ENCODE results near the gene EMP3.
"Not testable (repeated sequence)": the region's sequence is repeated elsewhere in the genome, so short reads cannot be mapped to it uniquely, and the experiment has no call there.

Gene EMP3, protein sequence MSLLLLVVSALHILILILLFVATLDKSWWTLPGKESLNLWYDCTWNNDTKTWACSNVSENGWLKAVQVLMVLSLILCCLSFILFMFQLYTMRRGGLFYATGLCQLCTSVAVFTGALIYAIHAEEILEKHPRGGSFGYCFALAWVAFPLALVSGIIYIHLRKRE

DNA sequence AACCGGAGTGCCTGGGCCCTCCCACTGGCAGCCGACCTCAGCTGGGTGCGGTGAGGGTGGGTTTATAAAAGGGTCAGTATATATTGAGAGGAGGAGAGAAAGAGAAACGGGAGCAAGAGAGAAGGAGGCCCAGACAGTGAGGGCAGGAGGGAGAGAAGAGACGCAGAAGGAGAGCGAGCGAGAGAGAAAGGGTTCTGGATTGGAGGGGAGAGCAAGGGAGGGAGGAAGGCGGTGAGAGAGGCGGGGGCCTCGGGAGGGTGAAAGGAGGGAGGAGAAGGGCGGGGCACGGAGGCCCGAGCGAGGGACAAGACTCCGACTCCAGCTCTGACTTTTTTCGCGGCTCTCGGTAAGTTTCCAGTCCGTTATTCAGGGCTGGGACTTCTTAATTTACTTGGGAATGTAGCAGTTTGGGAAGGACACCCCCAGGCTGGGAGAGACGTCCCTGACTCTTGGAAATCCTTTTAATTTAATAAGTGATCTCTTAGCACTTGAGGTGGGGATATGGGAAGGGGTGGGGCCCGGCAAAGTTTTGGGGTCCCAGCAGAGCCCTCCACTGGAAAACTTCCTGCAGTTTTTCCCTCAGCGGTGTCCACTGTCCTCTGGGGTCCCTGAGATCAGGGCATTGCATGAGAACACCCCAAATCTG lies at the start of gene EMP3:
Gene EMP3, plus strand, starts transcription at position 288 of the 646 bp plus-strand sequence. CDS start 1,293 bp downstream, outside the sequence.
- peak; percentile 82 for DNase-seq

DNA sequence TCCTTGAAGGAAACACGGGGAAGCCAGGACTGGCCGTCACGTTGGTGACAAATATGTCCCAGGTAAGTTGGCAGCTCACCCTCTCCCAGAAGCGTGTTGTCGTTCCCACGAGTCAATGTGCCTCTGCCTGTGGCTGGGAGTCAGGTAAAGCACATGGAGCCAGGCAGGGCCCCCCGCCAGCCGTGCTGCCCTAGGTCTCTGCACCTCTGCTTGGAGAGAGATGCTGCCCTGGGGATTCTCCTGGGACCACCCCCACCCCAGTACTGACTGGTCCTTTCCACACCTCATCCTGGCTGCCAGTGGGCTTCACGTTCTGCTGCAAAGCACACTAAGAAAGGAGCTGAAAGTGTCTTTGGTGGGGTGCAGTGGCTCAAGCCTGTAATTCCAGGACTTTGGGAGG lies 45.6 kb upstream of the EMP3 start:
- no peak for DNase-seq

DNA sequence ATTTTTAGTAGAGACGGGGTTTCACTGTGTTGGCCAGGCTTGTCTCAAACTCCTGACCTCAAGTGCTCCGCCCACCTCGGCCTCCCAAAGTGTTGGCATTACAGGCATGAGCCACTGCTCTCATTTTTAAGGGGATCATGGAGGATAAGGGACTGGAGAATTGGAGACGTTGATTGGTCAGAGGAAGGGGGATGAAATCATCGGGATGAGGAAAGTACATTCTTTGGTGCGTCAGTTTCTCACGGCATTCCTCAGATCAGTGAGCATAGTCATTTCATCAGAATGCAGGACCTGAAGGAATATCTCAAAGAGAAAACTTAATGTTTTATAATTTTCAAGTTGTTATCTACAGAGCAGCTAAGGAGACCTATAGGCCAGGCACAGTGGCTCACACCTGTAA lies 41.4 kb upstream of the EMP3 start:
- no peak for DNase-seq

DNA sequence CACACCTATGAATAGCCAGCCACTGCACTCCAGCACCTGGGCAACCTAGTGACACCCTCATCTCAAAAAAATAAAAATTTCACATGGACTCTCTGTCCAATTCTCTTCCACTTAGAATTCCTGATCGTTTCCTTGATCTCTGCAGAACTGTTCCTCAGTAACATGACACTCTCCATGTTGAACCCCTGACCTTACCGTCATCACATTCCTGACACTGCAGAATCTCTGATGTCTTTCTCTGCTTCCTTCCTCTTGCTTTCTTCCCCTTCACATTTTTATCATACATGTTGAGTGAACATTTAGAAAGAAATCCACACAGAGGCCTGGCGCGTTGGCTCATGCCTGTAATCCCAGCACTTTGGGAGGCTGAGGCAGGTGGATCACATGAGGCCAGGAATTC lies 40.5 kb upstream of the EMP3 start:
- DNase-seq: no peak

DNA sequence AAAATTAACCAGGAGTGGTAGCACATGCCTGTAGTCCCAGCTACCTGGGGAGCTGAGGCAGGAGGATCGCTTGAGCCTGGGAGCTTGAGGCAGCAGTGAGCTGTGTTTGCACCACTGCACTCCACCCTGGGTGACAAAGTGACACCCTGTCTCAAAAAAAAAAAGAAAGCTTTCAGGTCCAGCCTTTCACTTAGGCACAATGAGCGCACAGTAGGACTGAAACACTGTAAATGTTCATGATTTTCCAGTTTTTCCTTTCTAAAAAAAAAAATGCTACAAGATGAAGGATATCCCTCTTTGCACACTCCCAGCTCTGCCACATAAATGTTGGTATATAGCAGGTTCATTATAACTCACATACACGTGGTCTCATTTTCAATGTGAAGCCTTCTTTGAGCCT lies 37.6 kb upstream of the EMP3 start:
- DNase-seq: no peak

DNA sequence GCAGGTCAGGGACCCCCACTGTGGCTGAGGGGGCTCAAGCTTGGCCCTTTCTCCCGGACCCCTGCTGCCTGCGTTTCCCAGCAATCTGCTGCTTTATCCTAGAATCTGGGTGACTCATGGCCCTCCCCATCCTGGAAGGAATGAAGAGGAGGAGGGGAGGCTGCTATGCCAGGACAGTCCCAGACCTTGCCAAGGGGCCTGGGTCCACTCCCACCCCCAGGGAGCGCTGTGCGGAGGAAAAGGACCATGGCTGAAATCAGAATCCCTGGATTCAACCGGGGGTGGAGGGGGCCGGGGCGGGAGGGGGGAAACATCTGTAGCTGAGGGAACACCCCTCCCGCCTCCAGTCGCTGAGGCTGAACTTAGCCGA lies 35.0 kb upstream of the EMP3 start:
- DNase-seq: no peak

DNA sequence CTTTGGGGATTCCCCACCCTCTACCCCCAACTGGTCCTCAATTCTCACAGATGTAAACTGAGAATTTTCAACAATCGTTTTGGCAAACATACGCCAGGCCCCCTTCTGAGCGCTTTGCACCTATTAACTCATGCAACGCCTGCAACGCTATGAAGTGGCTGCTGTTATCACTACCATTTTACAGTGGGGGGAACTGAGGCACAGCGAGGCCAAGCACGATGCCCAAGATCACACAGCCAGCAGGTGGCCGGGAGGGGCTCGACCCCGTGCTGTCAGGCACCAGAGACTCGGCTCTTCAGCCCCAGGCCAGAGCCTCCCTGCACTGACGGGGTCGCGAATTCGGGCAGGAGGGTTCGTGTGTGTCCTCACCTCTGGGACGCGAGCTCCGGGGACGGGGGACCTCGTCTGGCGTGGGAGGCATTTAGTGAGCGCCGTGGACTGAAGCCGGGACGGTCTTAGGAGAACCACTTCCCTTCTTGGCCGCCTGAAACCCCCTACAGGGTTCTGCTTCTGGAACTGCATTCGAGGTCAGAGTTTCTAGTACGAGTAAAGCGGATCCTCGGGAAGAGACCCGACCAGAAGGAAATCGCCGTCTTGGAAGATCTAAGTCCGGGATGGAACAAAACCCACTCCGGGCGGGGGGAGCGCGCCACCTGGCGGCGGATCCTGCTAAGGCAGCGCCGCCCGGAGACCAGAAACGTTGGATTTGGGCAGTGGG lies 34.4 kb upstream of the EMP3 start:
- peak; percentile 37 to 47 for DNase-seq

DNA sequence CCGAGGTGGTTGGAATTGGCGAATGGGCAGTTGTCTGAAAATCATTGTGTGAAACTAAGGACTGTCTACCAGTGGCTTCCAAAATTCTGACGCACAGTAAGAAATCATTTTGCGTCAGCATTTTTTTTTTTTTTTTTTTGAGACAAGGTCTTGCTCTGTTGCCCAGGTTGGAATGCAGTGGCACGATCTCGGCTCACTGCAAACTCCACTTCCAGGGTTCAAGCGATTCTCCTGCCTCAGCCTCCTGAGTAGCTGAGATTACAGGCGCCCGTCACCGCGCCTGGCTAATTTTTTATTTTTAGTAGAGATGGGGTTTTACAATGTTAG lies 33.9 kb upstream of the EMP3 start:
- not testable (repeated sequence) for DNase-seq

DNA sequence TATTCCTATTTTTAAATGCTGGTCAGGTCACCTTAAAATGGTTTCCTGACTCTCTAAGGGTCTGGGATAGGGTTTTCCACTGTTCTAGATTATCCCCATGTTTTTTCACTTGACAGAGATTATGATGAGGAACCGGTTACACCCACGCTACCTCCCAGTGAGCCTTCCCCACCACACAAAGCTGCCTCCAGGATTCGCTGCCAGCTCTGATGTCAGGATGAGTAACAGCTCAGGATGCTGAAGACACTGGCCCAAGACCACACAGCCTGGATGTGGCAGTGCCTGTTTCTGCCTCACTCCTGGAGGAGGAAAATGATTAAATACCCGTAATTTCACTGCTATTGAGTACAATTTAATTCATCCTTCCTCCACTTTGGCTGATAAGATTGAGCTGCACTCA lies 32.6 kb upstream of the EMP3 start:
- no peak for DNase-seq

DNA sequence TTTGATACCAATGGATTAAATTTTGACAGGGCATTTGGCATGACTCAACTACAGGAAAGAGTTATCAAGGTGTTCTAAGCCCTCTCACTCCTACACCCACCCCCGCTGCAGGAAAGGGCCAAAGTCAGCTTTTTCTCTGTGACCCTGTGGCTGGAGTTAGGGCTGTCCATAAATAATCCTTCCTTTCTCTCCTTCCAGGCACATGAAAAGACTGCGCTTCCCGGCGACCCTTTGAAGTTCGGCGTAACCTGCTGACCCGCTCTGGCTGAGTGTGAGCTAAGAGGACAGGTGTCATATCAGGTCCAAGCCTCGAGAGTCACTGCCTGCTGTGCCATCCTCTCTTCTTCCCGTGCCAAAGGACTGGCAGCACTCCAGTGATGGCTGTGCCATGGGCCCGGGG lies 29.9 kb upstream of the EMP3 start:
- DNase-seq: no peak

DNA sequence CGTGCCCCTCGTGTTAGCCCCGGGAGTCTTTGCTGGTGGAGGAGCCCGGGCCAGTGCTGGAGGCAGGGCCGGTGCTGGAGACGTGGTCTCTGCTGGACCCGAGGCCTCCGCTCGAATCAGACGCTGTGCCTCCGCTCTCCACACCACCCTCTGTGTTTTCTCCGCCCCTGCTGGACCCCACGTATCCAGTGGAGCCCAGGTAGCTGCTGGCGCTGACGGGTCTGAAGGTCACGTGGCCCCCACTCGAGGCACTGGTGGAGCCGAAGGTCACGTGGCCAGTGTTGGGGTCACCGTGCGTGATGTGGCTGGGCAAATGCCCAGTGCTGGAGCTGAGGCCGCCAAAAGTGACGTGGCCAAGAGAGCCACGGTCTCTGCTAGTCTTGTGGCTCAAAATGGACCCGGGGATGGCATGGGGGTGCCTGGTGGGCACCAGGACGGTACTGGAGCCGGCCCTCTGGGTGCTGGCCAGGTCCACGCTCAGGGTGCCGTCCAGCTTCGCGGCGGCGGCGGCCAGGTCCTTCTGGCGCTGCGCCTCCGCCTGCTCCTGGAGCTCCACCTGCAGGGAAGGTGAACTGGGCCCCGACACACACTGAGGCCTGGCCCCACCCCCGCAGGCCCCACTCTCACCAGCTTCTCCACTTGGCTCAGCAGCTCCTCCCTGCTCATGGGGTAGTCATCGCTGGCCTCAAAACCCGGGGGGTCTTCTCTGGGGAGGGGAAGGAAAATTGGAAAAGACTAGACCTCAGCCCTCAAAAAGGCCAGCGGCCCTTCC lies 28.2 kb upstream of the EMP3 start:
- DNase-seq: no peak

DNA sequence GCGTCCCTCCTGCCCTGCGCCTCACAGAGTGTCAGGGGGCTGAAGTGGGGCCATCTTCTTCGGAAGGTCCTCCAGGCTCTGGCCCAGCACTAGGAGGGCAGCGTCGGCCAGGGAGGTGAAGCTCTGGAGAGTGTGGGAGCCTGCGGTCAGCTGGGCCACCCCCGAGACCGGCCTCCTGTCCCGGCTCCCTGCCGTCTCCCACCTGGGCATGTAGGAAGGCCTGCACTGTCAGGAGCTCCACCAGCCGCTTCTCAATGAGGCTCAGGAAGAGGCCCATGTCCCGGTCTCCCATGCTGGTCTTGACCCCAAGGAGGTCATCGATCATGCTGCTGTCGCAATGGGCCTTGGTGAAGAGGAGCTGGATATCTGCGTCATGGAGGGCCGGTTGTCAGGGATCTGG lies 27.4 kb upstream of the EMP3 start:
- DNase-seq: no peak

DNA sequence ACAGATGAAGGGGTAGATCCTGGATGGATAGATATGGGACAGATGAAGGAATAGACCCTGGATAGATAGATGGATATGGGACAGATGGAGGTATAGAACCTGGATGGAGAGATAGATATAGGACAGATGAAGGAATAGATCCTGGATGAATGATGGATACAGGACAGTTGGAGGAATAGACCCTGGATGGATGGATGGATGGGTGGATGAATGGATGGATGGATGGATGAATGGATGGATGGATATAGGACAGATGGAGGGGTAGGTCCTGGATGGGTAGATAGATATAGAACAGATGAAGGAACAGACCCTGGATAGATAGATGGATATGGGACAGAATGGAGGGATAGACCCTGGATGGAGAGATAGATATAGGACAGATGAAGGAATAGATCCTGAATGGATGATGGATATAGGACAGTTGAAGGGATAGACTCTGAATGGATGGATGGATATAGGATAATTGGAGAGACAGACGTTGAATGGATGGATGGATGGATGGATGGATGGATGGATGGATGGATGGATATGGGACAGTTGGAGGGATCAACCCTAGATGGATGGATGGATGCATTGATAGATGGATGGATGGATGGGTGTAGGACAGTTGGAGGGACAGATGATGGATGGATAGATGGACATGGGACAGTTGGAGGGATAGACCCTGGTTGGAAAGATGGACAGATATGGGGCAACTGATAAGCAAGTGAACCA lies 23.3 kb upstream of the EMP3 start:
- DNase-seq: no peak

DNA sequence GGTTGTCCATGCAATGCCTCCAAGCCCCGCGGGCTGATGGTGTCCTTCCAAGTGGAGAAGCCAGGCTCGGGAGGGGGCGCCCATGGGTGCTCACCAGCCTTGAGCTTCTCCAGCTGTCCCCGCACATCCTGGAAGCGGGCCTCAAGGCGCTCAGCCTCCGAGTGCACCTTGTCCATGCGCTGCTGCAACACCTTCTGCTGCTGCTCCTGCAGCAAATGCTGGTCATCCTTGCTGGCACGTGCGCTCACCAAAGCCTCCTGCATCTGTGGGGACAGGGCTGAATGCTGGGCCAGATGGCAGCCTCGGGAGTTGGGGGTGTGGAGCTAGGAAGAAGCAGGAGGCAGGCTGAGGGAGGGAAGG lies 22.8 kb upstream of the EMP3 start:
- no peak for DNase-seq

DNA sequence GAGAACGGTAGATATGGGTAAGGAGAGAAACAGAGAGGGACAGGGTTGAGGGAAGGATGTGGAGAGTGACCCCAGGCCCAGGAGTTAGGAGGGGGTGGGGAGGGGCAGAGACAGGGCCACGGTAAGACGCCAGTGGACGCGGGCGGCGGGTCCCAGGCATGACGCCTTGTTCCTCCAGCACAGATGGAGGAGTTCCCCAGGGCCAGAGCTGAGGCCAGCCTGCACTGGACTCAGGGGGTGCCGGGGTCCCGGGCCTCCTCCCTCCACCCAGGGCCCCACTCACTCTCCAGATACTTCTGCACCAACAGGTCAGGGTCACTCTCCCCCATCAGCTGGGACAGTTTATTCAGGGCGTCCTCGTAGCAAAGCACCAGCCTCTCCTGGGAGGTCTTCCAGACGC lies 22.0 kb upstream of the EMP3 start:
- no peak for DNase-seq

DNA sequence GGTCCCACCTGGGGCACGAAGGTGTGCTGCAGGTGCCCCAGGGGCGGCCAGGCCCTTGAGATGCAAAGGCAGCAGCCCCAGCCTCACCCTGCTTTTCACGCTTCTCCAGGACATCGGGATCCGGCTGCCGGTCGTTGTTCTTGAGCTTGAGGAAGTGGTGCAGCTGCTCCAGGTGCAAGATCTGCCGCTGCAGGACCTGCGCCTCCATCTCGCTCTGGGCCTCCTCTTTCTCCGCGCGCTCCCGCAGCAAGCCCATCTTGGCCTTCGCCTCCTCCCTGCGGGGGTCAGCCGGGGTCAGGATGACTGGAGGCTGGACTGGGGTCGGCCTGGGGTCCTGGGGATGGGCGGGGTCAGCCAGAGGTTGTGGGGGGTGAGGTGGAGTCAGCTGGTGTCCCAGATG lies 21.5 kb upstream of the EMP3 start:
- no peak for DNase-seq

DNA sequence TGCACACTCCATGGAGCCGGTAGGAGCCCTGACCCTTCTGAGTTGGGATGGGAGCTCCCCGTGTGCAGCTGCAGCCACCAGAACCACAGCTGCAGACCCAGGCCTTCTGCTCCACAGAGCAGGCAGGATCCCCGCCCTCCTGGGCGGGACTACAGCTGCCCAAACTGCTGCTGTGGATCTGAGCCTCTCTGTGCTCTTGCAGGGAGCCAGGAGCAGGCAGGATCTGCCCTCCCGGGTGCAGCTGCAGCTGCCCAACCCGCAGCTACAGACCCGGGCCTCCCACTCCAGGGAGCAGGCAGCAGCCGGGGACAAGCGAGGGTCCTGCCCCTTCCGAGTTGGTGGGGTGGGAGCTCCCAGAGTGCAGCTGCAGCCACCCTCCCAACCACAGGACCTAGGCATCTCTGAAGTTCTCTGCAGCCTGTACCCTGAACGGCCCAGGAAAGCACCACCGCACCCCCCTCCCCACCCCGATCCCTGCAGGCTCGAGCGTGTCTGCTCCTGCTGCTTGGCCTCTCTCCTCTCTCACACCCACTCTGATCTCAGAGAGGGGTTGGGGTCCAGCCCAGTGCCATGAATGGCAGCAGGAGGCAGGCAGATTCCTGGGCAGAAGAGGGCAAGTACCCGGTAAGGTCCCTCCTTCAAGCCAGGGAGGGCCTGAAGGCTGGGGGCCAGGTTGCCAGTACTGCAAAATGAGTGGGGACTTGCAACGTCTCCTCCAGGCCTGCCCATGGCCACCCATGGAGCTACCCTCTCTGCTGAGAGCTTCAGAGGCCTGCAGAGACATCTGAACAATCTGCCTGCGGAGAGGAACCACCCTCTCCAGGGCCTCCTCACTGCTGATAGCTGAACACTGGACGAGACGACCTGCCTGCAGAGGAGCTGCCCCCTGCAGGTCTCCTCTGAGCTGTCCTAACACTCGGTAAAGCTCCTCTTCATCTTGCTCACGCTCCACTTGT lies 16.4 kb upstream of the EMP3 start:
- no peak for DNase-seq

DNA sequence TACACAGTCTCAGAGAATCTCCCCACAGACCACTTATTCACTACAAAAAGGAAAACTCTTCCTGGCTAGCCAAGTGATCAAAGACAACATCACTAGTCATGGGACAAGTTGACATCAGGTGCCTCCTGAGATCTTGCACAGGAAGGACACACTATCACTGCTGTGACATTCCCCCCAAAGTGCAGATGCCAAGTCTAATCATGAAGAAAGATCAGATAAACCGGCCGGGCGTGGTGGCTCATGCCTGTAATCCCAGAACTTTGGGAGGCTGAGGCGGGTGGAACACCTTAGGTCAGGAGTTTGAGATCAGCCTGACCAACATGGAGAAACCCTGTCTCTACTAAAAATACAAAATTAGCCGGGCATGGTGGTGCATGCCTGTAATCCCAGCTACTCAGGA lies 15.6 kb upstream of the EMP3 start:
- not testable (repeated sequence) for DNase-seq

DNA sequence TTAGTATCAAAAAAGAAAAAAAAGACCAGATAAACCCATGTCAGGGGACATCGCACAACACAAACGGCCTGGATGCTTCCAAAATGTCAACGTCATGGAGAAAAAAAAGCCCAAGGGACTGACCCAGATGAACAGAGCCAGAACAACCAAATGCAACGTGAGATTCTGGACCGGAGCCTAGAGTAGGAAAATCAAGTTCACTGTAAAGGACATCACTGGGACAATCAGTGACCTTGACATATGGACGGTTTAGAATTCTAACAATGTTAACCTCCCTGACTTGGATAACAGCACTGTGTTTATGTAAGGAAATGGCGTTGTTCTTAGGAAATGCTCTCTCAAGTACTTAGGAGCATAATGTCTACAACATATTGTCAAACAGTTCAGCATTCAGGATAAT lies 15.1 kb upstream of the EMP3 start:
- no peak for DNase-seq

DNA sequence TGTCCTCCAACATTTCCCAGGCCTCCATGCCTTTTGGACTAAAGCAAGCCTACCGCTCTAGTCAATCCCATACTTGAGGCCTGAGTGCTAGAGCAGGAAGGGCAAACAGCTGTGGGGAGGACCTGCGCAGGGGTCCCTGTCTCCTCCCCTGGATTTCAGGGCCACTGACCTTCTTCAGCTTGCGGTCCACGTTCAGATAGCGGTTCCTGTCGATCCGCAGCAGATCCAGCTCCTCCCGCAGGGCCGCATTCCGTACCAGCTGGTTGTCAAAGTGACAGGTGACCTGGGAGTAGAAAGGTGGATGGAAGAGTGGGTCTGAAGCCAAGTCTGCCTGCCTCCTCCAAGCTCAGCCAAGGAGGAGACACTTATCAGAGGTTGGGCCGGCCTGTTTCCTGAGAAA lies 14.0 kb upstream of the EMP3 start:
- no peak for DNase-seq

DNA sequence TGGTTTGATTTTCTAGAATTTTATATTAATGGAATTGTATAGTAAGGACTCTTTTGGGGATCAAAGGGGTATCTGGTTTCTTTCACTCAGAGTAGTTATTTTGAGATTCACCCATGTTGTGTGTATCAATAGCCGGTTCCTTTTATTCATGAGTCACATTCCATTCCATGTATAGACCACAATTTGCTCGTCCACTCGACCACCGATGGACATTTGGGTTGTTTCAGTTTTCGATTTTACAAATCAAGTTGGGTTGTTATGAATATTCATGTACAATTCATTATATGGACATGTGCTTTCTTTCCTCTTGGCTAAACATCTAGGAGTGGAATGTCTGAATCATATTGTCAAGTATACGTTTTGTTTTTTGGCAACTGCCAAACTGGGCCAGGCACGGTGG lies 9.6 kb upstream of the EMP3 start:
- no peak for DNase-seq

DNA sequence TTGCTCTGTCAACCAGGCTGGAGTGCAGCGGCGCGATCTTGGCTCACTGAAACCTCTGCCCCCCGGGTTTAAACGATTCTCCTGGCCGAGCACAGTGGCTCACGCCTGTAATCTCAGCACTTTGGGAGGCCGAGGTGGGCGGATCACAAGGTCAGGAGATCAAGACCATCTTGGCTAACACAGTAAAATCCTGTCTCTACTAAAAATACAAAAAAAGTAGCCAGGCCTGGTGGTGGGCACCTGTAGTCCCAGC lies 7.7 kb upstream of the EMP3 start:
- not testable (repeated sequence) for DNase-seq

All from activated CD4-positive, alpha-beta T cell treated with anti-CD3 and anti-CD28 coated beads, Interleukin-2, amount 50 U/mL, for 4 hours (primary cell).